HepG2 (cell line): ENCODE results near the gene HYDIN. TPM values are rescaled to one million over a fixed set of nuclear protein-coding genes. Genes with fewer than 3 reads are reported as not detected.
"Not testable (repeated sequence)": the region's sequence is repeated elsewhere in the genome, so short reads cannot be mapped to it uniquely, and the experiment has no call there.

Source experiments
- ATAC-seq: fragments of 200-7000 bp; cut with Tn5 transposase; 3 replicates; pipeline ENCODE4 v1.9.1; 2020; ENCODE audit warnings: mild to moderate bottlenecking, moderate library complexity
- BruUV-seq: library from RNA; stranded (reverse); fragments of 400-500 nt; replicated peaks from 2 replicates; lab custom pipeline; 2021; lab: Mats Ljungman, UMichigan
- CTCF ChIA-PET: fragments of 300-600 bp; formaldehyde crosslinking; extraction: SDS; loops from one replicate; lab custom pipeline; 2021; ENCODE audit warnings: low total read pairs, inconsistent platforms, low intra/inter-chr PET ratio; lab: Yijun Ruan, JAX
- POLR2A ChIA-PET: fragments of 350-600 bp; sonication (Branson Sonifier 250); formaldehyde crosslinking; loops from one replicate; lab custom pipeline; 2020; ENCODE audit warnings: antibody characterized with exemption, inconsistent platforms; lab: Yijun Ruan, JAX
- DNase-seq: peaks from one replicate; pipeline ENCODE4 v3.0.0-alpha.2; 2015; ENCODE audit warnings: low spot score
- FAIRE-seq: peaks from 3 replicates; lab custom pipeline; 2011; peaks lifted over from hg19 to GRCh38; lab: Jason Lieb, UNC
- H2AFZ ChIP-seq: one replicate; pipeline ENCODE4 v1.6.1; 2011; ENCODE audit warnings: low read length, inconsistent platforms
- H3K27ac ChIP-seq: fragments of 300-600 bp; 3 replicates; pipeline ENCODE4 v1.8.0; 2011; ENCODE audit warnings: mixed run types, mild to moderate bottlenecking, mixed read lengths, low read length, inconsistent platforms; ENCODE audit not compliant: insufficient read depth; ENCODE audit errors: extremely low read length
- H3K27me3 ChIP-seq, 2 experiments: fragments of 200-600 bp in 1 of 2; 2 replicates in 1 of 2; 3 replicates in 1 of 2; pipeline versions ENCODE4 v1.6.0 to v1.8.0; 2011; ENCODE audit warnings: low read length in 2 of 2, mild to moderate bottlenecking in 2 of 2, moderate library complexity in 2 of 2, inconsistent platforms in 1 of 2; ENCODE audit not compliant: insufficient read depth in 2 of 2, control insufficient read depth in 1 of 2
- H3K36me3 ChIP-seq, 2 experiments: fragments of 200-600 bp in 1 of 2; replicated peaks in 1 of 2; 2 replicates in 1 of 2; 3 replicates in 1 of 2; pipeline versions ENCODE4 v1.5.1 to v1.8.0; 2011; ENCODE audit warnings: low read length in 2 of 2, inconsistent platforms in 1 of 2; ENCODE audit not compliant: insufficient read depth in 2 of 2, control insufficient read depth in 1 of 2
- H3K4me1 ChIP-seq: 2 replicates; pipeline ENCODE4 v1.5.1; 2012; ENCODE audit warnings: low read length, inconsistent platforms; ENCODE audit not compliant: insufficient read depth
- H3K4me2 ChIP-seq: 2 replicates; pipeline ENCODE4 v1.6.0; 2011; ENCODE audit warnings: low read depth, low read length, inconsistent platforms
- H3K4me3 ChIP-seq, 3 experiments: fragments of 200-600 bp in 1 of 3; sonication (generic), shearing (Covaris generic) in 1 of 3; replicated peaks in 1 of 3; 2 replicates each; pipeline ENCODE4 v1.5.1; 2011 to 2016; ENCODE audit warnings: low read length in 3 of 3, inconsistent platforms in 2 of 3, low read depth in 2 of 3, mild to moderate bottlenecking in 2 of 3, control low read depth in 1 of 3, mixed read lengths in 1 of 3; ENCODE audit not compliant: insufficient read depth in 1 of 3
- H3K79me2 ChIP-seq: one replicate; pipeline ENCODE4 v1.6.1; 2011; ENCODE audit warnings: low read length, inconsistent platforms; ENCODE audit not compliant: insufficient read depth
- H3K9ac ChIP-seq: 2 replicates; pipeline ENCODE4 v1.6.0; 2011; ENCODE audit warnings: mild to moderate bottlenecking, low read depth, low read length, inconsistent platforms; ENCODE audit not compliant: insufficient read depth
- H3K9me3 ChIP-seq: 2 replicates; pipeline ENCODE4 v1.5.1; 2012; ENCODE audit warnings: mild to moderate bottlenecking, low read length
- H4K20me1 ChIP-seq: 2 replicates; pipeline ENCODE4 v1.6.0; 2011; ENCODE audit warnings: inconsistent platforms, mild to moderate bottlenecking, low read length, moderate library complexity; ENCODE audit not compliant: insufficient read depth
- WGBS: methylation state at CpG from one replicate; pipeline ENCODE4 v1.1.6; 2017; ENCODE audit warnings: low lambda C conversion rate; 5-methylcytosine and 5-hydroxymethylcytosine counted together
- in situ Hi-C: cut with HindIII; loops from 2 replicates; pipeline ENCODE4 v1.10.0; 2017; ENCODE audit warnings: low pct_unique_long_range_greater_than_20kb; ENCODE audit not compliant: extremely low pct_ligation_motif_present
- intact Hi-C: fragments of 100-400 bp; cut with micrococcal nuclease; formaldehyde crosslinking; loops from one replicate; pipeline ENCODE4 v1.10.0; 2022; ENCODE audit not compliant: unreplicated experiment
- polyA plus RNA-seq, 8 experiments: library from polyadenylated mRNA; depleted of rRNA in 3 of 8; stranded (reverse) in 7 of 8; unstranded in 1 of 8; fragments of >200 nt; fragmentation: Illumina TruSeq in 4 of 8; extraction: Trizol in 4 of 8; gene quantifications; 2 replicates each; pipeline versions ENCODE4 v1.2.1 to v1.2.3, GENCODE V29; 2011 to 2016; ENCODE audit warnings: low read depth in 4 of 8, missing spikeins in 1 of 8, mixed read lengths in 1 of 8; ENCODE audit not compliant: insufficient read depth in 1 of 8
- total RNA-seq, 5 experiments: library from RNA; depleted of rRNA; stranded (reverse); fragments of >200 nt; fragmentation: Illumina TruSeq; extraction: Trizol; gene quantifications; 2 replicates each; pipeline ENCODE4 v1.2.3, GENCODE V29; 2016; ENCODE audit warnings: low read depth in 1 of 5

The HYDIN gene
- total and polyA plus RNA-seq, 2 of the 13 experiments (the other 11 are each of a cell fraction or from before 2014, with no cell fraction given) = not detected

- BruUV-seq, DNase-seq: not testable (repeated sequence)
Measured at GRCh38 chr16:71039368-71040111, 191.0 kb downstream of the HYDIN start.

GRCh38 chr16:71038421-71038820 lies 192.1 kb downstream of the HYDIN start:
- WGBS = 28% methylated on average over 4 of the region's 4 CpGs
- CTCF ChIA-PET, H3K79me2 ChIP-seq, H3K9me3 ChIP-seq, H3K27ac ChIP-seq, in situ Hi-C loops, H3K4me3 ChIP-seq, H3K4me2 ChIP-seq, ATAC-seq, H4K20me1 ChIP-seq, H2AFZ ChIP-seq, intact Hi-C loops, POLR2A ChIA-PET, H3K9ac ChIP-seq, H3K27me3 ChIP-seq, H3K36me3 ChIP-seq, DNase-seq, H3K4me1 ChIP-seq, BruUV-seq, FAIRE-seq: not testable (repeated sequence)

More at GRCh38 chr16:71039368-71040111, 191.0 kb downstream of the HYDIN start:
- H3K4me1 ChIP-seq, H3K4me3 ChIP-seq, H3K79me2 ChIP-seq, H4K20me1 ChIP-seq, ATAC-seq, FAIRE-seq, in situ Hi-C loops, CTCF ChIA-PET, POLR2A ChIA-PET, H3K9ac ChIP-seq, intact Hi-C loops, H3K36me3 ChIP-seq, H3K27me3 ChIP-seq, H2AFZ ChIP-seq, H3K4me2 ChIP-seq, H3K9me3 ChIP-seq, H3K27ac ChIP-seq: not testable (repeated sequence)
- 14% methylated on average over 7 of the region's 11 CpGs for WGBS

GRCh38 chr16:71037987-71038386 lies 192.5 kb downstream of the HYDIN start:
- not testable (repeated sequence) for FAIRE-seq

GRCh38 chr16:71028032-71028727 lies 202.3 kb downstream of the HYDIN start:
- H3K9me3 ChIP-seq, ATAC-seq, BruUV-seq, H3K27me3 ChIP-seq, FAIRE-seq, H3K79me2 ChIP-seq, H3K4me1 ChIP-seq, POLR2A ChIA-PET, H3K9ac ChIP-seq, H3K27ac ChIP-seq, H3K4me3 ChIP-seq, intact Hi-C loops, H3K36me3 ChIP-seq, H3K4me2 ChIP-seq, CTCF ChIA-PET, DNase-seq, H4K20me1 ChIP-seq, in situ Hi-C loops, H2AFZ ChIP-seq: not testable (repeated sequence)
- WGBS = 15% methylated on average over 8 of the region's 8 CpGs

More at GRCh38 chr16:71037987-71038386, 192.5 kb downstream of the HYDIN start:
- H3K36me3 ChIP-seq, CTCF ChIA-PET, BruUV-seq, H3K4me1 ChIP-seq, DNase-seq, H3K27me3 ChIP-seq, H3K79me2 ChIP-seq, H3K9ac ChIP-seq, H3K4me3 ChIP-seq, H4K20me1 ChIP-seq, intact Hi-C loops, H3K27ac ChIP-seq, H3K4me2 ChIP-seq, H2AFZ ChIP-seq, POLR2A ChIA-PET, in situ Hi-C loops, H3K9me3 ChIP-seq, ATAC-seq: not testable (repeated sequence)
- 49% methylated on average over 6 of the region's 6 CpGs for whole genome bisulfite sequencing
